HPDE6-E6E7 (cell line): Measurements from ENCODE around the gene ALPG.
"Not testable (repeated sequence)": the region's sequence is repeated elsewhere in the genome, so short reads cannot be mapped to it uniquely, and the experiment has no call there.

ENCODE experiments used
- DNase-seq: peaks from one replicate; pipeline ENCODE4 v3.0.0; 2011; ENCODE audit warnings: missing footprints; ENCODE audit errors: extremely low spot score

Gene ALPG

DNA sequence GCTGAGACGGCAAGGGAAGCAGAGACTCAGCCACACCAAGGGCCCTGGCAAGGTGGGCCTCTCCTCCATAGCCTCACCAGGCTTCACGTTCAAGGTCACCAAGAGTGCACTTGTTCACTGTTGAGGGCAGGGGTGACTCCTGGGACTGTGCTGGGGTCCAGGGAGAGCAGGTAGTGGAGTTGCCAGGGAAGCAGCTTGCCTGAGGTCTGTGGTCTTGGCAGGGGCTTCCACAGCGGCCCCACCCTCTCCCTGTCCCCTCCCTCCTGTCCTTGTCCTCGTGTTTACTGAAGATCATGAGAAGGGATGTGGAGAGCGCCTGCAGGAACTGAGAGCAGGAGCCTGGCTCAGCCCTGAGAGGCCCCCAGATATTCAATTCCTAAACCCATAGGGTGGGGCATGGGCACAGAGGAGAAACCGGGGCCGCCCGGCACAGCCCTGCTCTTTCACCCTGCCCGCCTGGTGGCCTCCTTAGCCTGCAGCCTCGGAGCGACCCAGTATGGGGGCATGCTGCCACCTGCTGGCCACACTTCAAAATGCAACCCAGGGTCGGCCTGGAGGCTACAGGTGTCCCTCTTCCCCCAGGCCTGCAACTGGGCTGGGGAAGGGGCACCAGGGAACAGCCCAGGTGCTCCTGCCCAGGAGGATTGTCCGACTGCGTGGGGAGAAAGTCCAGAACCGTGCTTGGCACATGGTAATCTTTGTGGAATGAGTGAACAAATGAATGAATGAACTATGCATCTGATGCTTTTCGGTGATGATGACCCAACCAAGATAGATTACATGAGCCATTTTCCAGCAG, 33.8 kb downstream of the ALPG start:
- DNase-seq, result peak; percentile 51

DNA sequence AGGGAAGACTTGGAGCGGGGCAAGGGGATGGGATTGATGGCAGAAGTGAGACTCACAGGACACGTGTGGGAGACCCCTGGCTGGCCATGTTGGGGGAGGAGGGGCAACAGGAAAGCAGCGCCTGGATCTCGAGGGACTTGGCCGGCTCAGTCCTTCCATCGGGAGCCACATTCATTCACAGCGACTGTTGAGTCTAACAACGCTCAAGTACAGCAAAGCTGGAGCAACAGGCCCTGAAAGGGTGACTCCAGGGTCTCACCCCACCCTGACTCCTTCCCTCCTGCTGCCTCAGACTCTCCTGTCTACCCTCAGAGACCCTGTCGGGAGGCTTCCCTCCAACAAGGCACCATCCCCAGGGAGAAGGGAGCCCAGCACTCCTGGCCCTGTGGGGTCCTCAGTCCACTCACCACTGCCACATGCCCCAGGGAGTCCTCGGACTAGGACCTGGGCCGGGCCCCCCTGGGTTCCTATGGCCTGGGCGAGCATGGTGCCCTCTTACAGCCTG, 34.6 kb downstream of the ALPG start:
- no peak for DNase-seq

DNA sequence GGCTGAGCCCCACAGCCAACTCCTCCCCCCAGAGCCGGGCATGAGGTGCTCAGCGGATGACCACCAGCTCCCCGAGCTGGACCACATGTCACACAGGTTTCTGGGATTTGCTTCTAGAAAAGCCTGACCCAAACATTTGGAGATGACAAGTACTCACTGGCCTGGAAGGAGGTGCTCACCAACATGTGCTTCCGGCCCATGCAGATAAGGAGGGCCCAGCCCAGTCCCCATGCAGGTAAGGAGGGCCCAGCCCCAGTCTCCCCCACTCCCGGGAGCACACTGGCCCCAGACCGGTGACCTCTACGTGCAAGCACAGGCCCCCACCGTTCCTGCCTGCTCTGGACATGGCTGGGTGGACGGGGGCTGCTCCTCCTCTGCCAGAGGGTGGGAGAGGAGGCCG, 35.3 kb downstream of the ALPG start:
- DNase-seq, result not testable (repeated sequence)

DNA sequence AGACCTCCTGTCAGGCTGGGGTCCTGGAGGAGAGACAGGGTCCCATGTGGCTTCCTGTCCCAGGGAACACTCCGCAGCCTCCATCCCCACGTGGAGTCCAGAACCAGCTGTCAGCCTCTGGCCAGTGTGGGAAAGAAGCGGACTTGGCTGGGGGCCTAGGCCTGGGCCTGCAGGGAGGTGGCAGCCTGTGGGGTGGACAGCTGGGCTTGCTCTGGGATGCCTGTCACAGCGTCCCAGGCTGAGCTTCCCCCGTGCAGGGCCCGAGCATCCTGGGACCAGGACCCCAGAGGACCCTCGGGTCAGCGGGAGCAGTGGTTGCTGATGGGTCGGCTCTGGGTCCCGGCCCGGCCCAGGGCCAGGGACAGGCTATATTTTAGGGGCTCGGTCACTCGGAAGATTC, 35.8 kb downstream of the ALPG start:
- DNase-seq, result not testable (repeated sequence)

DNA sequence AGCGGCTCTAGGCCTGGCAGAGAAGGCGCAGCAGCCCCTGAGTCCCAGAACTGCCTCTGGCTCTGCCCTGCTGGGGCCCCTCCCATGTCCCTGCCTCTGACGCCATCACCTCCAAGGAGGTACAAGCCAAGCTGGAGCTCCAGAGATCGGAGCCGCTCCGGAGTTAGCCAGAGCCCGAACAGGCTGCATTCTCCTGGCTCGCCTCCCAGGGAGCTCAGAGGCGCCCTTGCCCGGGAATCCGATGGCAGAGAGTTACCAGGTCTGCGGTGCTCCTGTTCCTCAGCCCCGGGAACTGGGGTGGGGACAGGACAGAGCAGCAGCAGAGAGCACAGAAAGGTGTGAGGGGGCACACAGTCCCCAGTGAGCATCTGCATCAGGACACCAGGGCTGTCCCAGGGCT, 36.4 kb downstream of the ALPG start:
- DNase-seq, result not testable (repeated sequence)

DNA sequence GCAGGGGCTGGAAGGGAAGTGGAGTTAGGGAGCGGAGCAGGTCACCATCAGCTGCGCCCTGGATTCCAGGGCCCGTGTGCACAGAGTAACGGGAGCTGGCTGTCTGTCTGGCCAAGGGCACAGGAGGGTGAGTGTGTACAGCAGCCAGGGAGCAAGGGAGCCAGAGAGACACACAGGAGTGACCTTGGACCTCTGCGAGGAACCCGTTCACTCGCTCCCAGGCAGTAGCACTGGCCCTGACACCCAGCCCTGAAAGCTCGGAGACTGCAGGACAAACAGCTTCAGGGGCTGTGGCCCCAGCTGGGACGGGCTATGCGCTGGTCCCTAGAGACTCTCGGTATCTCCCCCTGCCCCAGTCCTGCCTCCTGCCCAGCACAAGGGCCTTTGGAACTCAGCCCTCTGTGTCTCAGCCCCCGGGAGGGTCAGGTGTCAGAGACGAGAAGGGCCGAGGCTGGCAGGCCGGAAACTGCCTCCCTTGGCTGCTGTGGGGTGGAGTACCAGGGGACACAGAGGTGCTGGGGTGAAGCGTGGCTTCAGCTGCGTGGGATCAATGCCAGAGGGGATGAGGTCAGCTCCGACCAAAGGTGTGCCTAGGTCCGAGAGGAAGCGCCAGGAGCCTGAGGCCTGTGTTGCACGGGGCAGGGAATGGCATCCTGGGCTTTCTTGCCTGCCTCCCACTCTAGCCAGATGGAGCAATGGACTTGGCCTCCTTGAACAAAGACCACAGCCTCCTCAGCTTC, 37.2 kb downstream of the ALPG start:
- not testable (repeated sequence) for DNase-seq

DNA sequence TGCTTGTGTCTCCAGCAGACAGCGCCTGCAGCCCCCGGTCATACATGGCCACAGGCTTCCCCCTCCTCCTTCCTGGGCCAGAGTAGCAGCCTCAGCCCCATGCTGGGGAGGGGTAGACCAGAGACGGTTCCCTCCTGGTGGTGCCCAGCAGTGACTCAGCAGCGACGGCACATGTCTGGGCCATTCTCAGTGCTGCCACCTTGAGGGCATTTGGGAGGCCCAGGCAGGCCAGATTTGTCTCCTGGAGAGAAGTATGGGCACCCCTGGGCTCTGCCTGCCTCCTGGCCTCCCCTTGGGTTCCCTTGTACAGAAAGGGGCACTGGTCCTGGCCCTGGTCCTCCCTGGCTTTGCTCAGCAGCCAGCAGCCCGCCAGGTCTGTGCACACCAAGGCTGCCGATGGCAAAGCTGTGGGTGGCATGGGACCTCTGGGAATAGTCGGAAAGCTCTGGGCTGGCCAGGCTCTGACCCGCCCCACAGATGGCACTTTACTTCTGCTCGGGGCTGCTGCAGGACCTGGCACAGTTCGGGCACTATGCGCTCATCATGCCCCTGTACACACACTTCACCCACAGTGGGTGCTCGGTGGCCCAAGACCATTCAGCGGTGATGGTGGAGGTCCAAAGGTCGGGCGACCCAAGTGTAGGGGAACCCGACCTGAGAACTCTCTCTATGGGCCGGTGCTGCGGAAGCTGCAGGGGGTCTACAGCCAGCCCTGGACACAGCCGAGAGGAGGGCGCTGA, 37.9 kb downstream of the ALPG start:
- DNase-seq, result peak; percentile 61

DNA sequence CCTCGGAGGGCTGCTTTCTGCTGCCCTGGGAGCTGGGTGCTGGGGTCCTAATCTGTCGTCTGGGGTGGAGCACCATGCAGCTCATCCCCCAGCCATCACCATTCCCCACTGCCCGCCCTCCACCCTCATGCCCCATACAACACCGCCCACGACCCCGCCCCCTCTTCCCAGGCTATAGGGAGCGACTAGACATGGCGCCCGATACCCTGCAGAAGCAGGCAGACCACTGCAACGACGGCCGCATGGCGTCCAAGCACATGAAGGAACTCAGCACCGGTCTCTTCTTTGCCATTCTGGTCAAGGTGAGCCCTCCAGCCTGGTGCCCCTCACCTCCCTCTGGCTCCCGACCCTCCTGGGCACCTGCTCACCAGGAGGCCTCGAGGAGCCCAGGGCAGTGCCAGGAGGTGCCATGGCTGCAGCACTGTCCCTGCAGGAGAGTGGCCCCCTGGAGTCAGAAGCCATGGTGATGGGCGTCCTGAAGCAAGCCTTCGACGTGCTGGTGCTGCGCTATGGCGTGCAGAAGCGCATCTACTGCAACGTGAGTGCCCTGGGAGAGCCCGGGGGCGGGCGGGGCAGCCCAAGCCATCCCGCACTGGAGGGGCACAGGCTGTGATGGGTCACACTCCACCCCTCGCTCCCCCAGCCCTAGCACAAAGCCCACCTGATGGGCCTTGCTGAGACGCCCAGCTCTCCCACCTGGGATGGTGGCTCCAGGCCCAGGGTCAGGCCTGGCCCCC, 38.7 kb downstream of the ALPG start:
- not testable (repeated sequence) for DNase-seq

DNA sequence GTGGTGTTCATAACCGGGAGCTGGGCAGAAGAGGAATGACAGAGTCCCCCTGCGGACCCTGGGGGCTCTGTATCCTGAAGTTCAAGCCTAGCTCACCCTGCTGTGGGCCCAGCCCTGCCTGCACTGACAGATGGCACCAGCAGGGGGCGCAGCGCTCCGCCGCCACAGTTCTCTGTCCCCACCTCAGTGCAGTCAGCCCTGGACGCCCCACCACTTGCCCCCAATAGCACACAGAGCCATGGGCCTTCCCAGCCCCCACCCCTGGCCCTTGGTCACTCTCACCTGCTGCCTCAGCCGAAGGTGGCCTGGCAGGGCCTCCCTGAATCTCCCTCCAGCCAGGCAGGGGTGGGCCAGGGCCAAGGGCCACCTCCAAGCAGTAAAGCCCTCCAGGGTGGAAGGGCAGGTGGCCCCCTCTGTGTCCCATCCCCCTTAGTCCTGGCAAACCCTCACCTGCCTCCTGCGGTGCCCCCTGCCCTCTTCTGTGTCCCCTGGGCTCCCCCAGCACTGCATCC, 39.7 kb downstream of the ALPG start:
- DNase-seq, result not testable (repeated sequence)

DNA sequence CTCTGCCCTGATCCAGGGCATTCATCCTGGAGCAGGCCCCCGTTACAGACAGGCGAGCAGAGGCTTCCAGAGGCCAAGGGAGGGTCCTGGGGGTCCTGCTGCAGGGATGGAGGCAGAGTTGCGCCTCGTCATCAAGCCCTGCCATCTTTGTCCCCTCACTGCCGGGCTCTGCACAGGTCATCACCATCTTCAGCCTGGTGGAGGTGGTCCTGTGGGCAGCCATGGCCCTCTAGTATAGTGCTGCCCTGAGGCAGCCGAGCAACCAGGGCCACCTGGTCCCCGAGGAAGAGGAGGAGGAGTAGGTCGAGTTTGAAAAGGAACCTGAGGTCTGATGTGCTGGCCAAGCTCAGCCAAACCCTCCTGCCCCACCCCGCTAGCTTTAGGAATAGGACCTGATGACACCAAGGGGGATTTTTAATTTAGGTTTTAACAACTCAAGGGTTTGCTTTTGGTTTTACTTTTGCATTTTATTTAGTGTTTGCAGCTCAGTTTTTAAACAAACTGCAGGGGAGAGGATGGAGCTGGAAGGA, 40.5 kb downstream of the ALPG start:
- DNase-seq, result no peak

DNA sequence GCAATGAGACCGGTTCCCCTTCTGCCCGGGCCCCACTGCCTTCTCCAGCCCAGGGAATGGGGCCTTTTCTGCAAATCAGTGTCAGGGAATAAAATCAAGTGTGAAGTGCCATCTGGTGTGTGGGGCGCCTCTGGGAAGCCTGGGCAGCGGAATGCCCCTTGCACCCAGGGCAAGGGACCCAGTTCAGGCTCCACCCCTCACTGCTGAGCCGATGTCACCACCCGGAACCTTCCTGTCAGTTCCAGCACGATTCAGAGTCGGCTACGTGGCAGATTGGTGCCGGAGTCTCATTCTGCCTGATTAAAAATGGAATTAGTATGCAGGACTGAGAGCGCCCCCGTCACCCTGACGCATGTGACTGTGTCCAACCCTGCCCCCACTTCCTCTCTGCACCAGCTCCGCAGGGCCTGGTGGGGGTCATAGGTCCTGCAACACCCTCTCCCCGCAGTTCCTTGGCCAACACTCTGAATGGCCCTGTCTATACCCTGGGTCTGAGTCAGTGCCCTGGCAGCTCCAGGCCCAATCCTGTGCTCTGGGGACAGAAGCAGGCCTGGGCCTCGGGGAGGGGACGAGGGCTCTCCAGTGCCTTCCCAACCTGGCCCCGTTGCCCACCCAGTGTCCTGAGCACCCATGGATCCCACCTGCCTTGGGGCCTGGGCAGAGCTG, 41.1 kb downstream of the ALPG start:
- DNase-seq, result no peak

DNA sequence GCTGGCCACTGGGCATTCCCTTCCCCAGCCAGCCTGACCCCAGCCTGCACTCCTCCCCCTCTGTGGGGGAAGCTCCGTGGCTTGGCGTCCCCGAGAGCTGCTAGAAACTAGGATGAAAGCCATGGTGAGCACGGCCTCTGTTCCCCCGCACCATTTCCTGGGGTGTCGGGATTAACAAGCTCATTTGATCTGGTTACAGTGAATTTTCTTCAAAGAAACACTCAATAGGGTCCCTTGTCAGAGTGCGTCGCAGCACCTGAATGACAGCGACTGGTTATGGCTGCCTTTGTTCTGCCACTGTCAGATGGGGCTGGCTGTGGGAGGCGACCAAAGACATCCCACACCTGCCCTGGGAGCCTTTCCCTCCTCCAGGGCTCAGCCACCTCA, 41.7 kb downstream of the ALPG start:
- DNase-seq, result no peak

DNA sequence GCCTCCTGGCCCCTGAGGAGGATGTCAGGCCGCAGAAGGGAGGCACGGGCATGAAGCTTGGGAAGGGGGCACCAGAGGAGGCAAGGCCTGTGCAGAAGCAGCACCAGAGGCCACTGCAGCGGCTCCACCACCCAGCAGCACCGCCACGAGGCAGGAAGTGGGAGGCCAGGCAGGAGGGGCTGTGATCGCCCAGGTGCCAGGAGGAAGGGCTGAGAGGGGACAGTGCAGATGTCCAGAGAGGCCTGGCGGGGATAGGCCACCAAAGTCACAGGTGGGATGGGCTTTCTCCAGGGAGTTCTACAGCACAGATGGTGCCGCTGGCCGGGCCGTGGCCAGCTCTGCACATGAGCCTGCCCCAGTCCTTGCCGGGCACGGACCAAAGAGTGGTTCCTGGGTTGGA, 43.3 kb downstream of the ALPG start:
- no peak for DNase-seq

DNA sequence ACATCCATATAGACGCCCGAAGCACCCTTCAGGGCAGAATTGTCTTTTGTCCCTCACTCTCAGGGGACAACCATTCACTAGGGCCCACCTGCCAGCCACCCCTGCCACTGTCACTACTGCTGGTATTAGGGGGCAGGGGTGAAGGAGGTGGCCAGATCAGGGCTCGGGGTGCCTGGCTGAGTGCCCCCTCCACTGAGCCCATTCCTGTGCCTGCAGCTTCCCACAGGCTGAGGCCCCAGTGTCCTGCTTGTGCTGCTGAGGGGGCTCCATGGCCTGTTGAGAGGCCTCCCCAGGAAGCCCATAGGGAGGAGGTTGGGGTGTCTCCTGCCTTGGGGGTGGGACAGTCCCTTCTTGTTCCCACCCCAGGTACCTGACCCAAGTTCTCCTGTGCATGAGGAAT, 45.0 kb downstream of the ALPG start:
- DNase-seq, result not testable (repeated sequence)

DNA sequence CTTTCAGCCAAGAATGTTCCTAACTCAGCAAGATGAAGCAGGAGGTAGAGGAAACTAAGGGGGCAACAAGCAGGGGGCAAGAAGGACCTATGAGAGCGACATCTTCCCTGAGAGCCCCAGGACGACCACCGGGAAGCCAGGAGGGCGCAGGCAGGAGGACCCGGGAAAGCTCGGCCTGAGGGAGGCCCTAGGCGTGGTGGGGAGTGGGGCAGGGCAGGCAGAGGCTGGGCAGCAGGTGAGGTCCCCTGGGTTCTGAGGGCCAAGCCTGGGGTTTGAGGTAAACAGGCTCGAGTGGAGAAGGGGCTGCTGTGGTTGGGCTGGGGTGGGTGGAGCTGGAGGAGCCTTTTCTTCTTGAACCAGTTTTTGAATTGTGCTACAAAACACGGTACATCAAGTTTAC, 48.0 kb downstream of the ALPG start:
- DNase-seq, result no peak

DNA sequence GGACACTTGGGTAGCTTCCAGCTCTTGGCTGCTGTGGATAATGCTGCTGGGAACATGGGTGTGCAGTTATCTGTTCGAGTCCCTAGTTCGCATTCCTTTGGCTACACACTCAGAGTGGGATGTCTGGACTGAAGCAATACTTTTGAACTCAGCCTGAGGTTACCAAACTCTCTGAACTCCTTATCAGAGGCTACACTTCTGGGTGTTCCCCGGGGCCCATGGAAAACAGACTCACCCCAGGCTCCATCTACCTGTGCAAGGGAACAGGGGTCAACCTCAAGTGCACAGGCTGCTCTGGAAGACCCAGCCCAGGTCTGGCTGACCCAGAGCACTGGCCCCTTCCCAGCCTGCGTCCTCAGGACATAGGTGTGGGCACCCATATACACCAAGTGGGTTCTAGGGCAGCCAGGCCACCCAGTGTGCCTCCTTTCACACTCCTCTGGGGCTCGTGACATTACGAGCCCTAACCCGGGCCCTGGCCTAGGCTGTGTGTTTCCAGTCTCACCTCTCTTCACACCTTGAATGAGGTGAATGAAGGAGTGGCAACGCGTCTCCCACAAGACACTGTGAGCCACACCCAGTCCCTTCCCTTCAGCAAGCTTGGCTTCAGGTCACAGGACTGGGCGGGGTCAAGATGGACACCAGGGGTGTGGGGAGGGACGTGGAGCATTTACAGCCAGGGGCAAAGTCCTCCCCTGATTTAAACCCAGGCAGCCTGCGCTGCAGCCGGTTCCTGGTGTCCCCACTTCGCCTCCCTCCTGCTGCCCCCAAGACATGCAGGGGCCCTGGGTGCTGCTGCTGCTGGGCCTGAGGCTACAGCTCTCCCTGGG, 49.0 kb downstream of the ALPG start, which contains the start of gene ALPI:
TSS of gene ALPI (plus strand) at position 728 of the 830 bp plus-strand sequence. CDS start at position 775, 47 bp downstream.
- DNase-seq, result no peak

DNA sequence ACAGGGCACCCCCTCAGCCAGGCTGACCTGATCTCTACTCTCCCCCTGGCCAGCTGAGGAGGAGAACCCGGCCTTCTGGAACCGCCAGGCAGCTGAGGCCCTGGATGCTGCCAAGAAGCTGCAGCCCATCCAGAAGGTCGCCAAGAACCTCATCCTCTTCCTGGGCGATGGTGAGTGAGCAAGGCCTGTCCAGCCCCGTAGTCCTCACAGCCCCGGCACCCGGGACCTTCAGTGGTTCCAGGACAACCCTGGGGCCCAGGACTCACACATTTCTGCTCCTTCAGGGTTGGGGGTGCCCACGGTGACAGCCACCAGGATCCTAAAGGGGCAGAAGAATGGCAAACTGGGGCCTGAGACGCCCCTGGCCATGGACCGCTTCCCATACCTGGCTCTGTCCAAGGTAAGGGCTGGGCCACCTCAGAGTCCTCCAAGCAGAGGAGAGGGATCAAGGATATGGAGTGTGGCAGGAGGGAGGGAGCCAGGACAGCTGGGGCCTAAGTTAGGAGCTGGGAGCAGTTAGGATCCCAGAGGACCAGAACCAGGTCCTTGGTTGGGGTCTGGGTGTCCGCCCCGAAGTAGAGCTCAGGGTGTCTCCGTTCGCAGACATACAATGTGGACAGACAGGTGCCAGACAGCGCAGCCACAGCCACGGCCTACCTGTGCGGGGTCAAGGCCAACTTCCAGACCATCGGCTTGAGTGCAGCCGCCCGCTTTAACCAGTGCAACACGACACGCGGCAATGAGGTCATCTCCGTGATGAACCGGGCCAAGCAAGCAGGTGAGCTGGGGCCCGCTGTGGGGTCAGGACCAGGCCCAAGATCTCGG, 49.9 kb downstream of the ALPG start:
- DNase-seq, result no peak

DNA sequence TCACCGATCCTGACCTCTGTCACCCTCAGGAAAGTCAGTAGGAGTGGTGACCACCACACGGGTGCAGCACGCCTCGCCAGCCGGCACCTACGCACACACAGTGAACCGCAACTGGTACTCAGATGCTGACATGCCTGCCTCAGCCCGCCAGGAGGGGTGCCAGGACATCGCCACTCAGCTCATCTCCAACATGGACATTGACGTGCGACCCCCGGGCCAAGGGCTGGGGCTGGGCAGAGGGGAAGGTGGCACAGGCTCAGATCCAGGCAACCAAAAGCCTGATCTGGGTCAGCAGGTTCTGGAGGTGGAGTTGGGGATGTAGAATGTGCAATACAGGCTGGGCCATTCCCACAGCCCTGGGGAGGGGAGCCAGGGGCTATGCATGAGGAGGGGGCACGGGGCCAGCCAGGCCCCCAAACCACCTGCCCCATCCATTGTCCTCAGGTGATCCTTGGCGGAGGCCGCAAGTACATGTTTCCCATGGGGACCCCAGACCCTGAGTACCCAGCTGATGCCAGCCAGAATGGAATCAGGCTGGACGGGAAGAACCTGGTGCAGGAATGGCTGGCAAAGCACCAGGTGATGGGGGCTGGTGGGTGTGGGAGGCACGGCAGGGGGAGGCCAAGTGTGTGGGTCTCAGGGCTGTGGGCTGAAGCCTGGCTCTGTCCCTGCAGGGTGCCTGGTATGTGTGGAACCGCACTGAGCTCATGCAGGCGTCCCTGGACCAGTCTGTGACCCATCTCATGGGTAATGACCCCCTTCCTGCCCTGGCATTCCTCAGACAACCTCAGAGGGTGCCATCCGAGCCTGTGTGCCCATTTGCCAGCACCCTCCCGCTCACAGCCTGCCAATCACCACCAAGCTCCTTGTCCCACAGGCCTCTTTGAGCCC, 50.7 kb downstream of the ALPG start:
- DNase-seq, result no peak
